Hair follicular keratinocyte (primary cell): Measurements from ENCODE around the gene UBE2S. TPM values are rescaled to one million over a fixed set of nuclear protein-coding genes. Genes with fewer than 3 reads are reported as not detected.

ENCODE experiments used
- total RNA-seq: library from RNA; depleted of rRNA; stranded (reverse); fragments of >200 nt; gene quantifications from 2 replicates; pipeline ENCODE4 v1.2.3, GENCODE V29; 2015

Gene UBE2S
- 107 and 271 TPM in 2 replicates for total RNA-seq

DNA sequence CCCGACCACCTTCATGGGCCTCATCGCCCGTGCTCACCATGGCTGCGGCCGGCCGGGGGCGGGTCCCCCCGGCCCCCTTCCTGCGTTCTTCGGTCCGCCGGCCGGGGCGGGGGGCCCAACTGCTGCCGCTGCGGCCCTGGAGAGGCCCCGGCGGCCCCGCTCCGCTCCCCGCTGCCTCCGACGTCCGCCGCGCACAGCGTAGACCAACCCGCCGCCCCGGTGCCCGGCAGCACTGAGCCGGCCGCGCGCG, at the start of gene UBE2S:
Gene UBE2S, minus strand, starts transcription at position 239 of the 250 bp plus-strand sequence. Its CDS starts 199 bp downstream, at position 40.

DNA sequence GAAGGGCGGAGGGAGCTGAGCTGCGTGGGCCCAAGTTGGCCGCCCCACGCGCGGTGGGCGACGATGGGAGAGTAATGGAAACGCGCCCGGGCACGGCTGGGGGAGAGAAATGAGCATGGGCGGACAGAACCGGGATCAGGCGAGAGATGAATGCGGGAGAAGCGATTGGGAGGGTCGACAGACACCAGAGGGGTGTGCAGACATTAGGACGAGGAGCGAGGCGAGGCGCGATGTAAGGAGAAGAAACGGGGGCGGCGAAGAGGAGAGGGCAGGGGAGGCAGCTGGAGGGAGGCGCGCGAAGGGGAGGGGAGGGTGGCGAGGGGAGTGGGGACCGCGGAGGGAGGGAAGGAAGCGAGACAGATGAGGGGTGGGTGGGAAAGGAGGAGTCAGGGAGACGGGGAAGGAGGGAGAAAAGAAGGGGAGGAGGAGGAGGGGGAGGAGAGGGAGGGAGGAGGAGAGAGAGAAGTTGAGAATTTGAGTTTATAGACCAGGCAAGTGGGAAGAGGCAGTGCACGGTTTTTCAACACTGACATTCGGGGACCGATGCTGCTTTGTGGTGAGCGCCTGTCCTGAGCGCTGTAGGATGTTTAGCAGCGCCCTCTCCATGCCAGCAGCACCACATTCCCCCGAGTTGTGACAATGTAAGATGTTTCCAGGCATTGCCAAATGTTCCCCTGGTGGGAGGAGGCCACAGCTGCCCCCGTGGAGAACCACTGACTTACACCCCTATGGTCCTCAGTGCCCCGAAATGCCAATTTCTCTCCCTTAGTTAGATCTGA, 35.6 kb upstream of the UBE2S start, which contains the start of gene SHISA7:
Gene SHISA7, minus strand, starts transcription at position 256 of the 779 bp plus-strand sequence. CDS start 437 bp downstream, outside the sequence.

DNA sequence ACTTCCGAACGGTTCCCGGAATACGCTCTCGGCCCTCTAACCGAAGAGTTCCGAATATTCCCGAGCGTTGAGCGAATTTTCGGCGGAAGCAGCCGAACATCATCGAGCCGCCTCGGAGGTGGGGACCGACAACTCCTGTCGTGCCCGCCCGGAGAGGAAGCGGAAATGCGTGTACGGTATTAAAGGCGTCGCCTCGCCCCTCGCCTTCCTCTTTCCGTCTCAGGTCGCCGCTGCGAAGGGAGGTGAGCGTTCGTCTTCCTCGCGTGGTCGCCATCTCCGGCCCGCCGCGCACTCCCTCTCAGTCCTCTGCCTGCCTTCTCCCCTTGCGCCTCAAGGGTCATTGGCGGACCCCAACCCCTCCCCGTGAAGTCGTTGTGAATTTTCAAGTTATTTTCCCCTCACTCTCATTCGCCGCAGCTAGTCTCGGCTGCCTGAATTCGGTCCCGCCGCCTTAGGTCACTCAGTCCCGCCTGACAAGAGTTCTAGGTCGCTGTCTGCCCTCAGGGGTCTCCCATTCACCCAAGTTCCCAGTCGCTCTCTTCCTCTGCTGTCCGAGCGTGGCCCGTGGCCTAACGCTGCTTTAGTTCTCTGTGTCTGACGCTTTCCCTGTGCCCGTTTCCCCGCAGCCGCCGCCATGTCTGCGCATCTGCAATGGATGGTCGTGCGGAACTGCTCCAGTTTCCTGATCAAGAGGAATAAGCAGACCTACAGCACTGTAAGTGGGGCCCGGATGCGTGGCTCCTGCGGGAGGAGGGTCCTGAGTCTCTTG, 21.7 kb downstream of the UBE2S start, which contains the start of gene RPL28:
Gene RPL28, plus strand, starts transcription at position 209 of the 769 bp plus-strand sequence. Its CDS starts 426 bp downstream, at position 635.

DNA sequence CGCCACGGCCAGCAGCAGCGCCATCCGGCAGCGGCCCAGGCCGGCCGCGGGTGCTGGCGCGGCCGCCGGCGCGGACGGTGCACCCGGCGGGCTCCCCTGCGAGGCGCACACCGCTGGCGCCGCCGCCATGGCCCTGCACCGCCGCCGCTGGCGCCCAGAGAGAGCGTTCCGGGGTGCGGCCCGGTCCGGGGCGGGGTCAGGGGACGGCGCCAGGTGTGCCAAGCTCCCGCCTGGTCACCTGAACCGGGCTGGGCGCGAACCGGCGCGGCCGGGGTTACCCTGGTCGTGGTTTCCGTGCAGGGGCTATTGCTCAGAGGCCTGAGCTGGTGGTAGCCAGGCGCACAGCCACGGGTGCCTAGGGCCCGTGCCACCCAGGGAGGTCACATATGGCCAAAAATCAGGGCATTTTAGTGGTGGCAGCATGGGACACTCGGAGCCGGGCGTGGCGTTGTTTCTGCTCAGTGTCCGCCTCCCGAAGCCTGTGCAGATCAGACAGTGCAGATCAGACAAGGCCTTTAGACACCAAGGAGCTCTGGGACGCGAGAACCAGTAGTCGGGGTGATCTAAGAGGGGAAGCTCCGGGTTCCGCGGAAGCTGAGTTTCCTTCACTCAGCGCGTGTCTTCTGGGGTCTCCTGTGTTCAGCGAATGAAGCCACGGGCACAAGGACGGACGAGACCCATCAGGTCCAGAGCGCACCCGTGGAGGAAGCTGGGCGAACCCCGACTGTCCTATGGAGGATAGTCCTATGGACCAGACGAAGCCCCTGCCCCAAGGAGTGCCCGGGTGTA, 23.3 kb downstream of the UBE2S start, which contains the start of gene TMEM238:
Gene TMEM238, minus strand, starts transcription at position 162 of the 789 bp plus-strand sequence. Its CDS starts 33 bp downstream, at position 129.

DNA sequence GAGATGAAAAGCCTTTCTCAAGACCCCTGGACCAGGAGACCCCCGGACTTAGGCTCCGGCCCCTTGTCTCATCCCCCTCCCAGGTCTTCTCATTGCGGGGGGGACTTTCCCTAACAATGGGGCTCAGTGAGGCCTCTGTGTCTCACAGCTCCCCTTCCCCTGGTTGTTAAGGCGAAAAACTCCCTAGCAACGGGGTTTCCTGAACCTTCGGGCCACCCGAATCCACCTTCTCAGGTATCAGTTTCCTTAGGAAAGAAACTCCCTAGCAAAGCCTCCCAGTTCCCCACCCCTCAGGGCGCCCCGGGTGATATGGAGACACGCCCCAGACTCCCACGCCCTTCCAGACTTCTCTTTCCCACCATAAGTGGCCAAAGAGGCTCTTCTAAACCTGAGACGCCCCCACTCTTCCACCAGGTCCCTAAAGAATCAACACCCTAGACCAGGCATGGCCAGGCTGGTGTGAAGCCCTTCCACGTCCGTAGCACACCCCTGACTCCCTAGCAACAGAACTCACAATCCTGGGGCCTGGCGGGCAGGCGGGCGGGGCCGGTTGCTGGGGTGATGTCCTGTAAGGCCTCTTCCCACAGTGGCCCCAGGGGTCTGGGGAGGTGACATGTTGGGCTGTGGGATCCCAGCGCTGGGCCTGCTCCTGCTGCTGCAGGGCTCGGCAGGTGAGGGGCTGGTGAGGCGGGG, 31.2 kb downstream of the UBE2S start, which contains the start of gene TMEM190:
Gene TMEM190, plus strand, starts transcription at position 586 of the 693 bp plus-strand sequence. Its CDS starts 28 bp downstream, at position 614.

DNA sequence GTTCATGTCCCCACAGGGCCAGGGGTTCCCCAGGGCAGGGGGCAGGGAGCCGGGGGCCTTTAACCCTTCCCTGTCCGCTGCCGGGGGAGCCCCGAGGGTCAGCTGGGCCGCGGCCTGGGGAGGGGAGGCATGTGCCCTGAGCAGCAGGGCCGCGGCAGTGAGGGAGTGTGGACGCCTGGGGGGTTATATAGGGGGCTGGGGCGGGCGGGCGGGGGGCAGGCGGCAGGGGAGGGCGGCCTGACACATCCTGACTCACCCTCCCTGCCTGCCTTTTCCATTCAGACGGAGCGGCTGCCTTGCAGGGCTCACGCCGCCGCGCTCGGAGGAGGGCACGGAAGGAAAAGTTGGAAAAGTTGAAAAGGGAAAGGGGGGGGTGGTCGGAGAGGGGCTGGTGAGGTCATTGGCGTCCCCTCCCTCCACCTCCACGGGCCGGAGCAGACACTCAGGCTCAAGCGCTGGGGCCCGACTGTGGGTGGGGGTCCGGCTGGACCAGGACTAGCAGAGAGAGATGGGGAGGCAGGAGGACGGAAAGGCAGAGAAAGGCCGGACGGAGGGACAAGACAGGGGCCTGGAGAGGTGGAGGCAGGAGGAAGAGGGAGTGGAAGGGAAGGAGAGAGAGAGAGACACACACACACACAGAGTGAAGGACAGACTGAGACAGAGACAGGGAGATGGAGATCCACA, 37.1 kb downstream of the UBE2S start, which contains the start of gene IL11:
Gene IL11, minus strand, starts transcription at position 159 of the 684 bp plus-strand sequence. Its CDS starts 153 bp downstream, at position 6.

DNA sequence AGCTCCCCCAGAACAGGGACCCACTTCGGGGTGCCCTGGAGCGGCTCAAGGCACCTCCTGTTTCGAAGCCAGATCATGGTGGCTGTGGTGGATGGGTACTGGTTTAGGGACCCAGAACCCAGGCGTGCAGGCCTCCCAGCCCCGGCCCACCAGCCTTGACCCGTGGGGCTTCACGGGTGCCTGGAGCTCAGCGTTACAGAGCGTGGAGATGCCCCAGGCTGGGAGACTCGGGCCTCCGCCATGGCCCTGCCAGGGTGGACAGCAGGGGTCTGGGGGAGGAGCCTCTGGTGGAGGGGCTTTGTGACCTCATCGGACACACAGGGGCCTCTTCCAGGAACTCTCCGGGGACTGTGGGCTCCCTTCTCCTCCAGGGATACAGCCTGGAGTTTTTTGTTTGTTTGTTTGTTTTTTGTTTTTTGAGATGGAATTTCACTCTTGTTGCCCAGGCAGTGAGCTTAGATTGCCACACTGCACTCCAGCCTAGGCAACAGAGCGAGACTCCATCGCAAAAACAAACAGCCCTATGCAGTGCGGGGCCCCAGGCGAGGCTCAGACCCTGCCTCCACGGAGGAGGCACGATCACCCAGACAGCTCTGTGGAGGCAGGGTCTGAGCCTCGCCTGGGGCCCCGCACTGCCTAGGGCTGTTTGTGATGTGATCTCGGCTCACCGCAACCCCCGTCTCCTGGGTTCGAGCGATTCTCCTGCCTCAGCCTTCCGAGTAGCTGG, 44.4 kb downstream of the UBE2S start, which contains the start of gene GARIN5B:
Gene GARIN5B, minus strand, starts transcription at position 271 of the 727 bp plus-strand sequence. Its CDS starts 194 bp downstream, at position 77.

DNA sequence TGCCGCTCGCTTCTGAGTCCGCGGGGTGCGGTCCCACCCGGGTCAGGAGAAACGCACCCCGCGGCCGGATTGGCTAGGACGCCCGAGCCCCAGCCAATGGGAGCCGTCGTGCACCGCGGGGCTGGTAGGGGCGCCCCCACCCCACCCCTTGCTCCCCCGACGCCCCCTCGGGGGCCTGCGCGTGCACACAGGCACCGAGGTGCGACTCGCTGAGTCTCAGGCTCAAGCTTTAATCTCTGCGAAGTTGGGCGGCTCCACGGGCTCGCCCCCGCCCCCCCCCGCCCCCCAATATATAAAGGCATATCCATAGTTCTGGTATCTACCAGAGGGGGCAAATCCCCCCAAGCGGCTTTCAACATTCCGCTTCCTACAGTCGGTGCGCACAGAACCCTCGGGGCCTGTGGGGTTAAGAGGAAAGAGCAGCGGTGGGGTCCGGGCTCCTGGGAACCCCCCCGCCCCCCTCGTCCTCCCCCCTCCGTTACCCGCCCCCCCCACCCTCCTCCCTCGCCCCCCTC, 52.8 kb downstream of the UBE2S start, which contains the start of gene COX6B2:
Gene COX6B2, minus strand, starts transcription at position 22 of the 515 bp plus-strand sequence. CDS start 198 bp downstream, outside the sequence.

Other genes with a start within 250 kb of the UBE2S start
- gene DNAAF3, start 241.2 kb downstream of the UBE2S start, total RNA-seq = 0.23 and 1.3 TPM in 2 replicates
- gene SYT5, start 227.5 kb downstream of the UBE2S start, total RNA-seq = 0.04 and 2.2 TPM in 2 replicates
- 0.08 and 0.57 TPM in 2 replicates for gene PTPRH, start 198.3 kb downstream of the UBE2S start, total RNA-seq
- gene TMEM86B, start 179.0 kb downstream of the UBE2S start, total RNA-seq = 0.95 and 1.6 TPM in 2 replicates
- gene PPP6R1, start 148.8 kb downstream of the UBE2S start, total RNA-seq = 33.8 and 38.8 TPM in 2 replicates
- gene HSPBP1, start 127.7 kb downstream of the UBE2S start, total RNA-seq = 41.6 and 79.3 TPM in 2 replicates
- 1.7 and 2.3 TPM in 2 replicates for gene BRSK1, start 123.8 kb downstream of the UBE2S start, total RNA-seq
- not detected in 2 replicates for gene TMEM150B, start 82.4 kb downstream of the UBE2S start, total RNA-seq
- 6.9 and 11.9 TPM in 2 replicates for gene KMT5C, start 67.9 kb downstream of the UBE2S start, total RNA-seq
- gene COX6B2, start 53.1 kb downstream of the UBE2S start, total RNA-seq = 0.42 and 0.55 TPM in 2 replicates
- gene GARIN5B, start 44.5 kb downstream of the UBE2S start, total RNA-seq = not detected in 2 replicates
- 2.9 and 7.0 TPM in 2 replicates for gene IL11, start 37.3 kb downstream of the UBE2S start, total RNA-seq
- gene TMEM190, start 31.0 kb downstream of the UBE2S start, total RNA-seq = not detected in 2 replicates
- 11.9 and 16.4 TPM in 2 replicates for gene TMEM238, start 23.5 kb downstream of the UBE2S start, total RNA-seq
- 297 and 300 TPM in 2 replicates for gene RPL28, start 21.9 kb downstream of the UBE2S start, total RNA-seq
- not detected in 2 replicates for gene SHISA7, start 35.5 kb upstream of the UBE2S start, total RNA-seq
- 132 and 147 TPM in 2 replicates for gene ISOC2, start 53.9 kb upstream of the UBE2S start, total RNA-seq
- gene C19orf85, start 57.0 kb upstream of the UBE2S start, total RNA-seq = not detected in 2 replicates
- 8.6 and 15.3 TPM in 2 replicates for gene ZNF628, start 68.8 kb upstream of the UBE2S start, total RNA-seq
- gene NAT14, start 77.4 kb upstream of the UBE2S start, total RNA-seq = 12.7 and 16.3 TPM in 2 replicates
- 0.31 TPM in 1 of 2 replicates, not detected in the other for gene SSC5D, start 80.6 kb upstream of the UBE2S start, total RNA-seq
- gene SBK2, start 129.3 kb upstream of the UBE2S start, total RNA-seq = not detected in 2 replicates
- not detected in 2 replicates for gene SBK3, start 137.8 kb upstream of the UBE2S start, total RNA-seq
- gene ZNF579, start 173.1 kb upstream of the UBE2S start, total RNA-seq = 4.7 and 6.6 TPM in 2 replicates
- 6.9 and 7.9 TPM in 2 replicates for gene FIZ1, start 191.7 kb upstream of the UBE2S start, total RNA-seq
- gene ZNF524, start 192.5 kb upstream of the UBE2S start, total RNA-seq = 20.2 and 24.9 TPM in 2 replicates
- 2.7 and 3.7 TPM in 2 replicates for gene ZNF865, start 197.9 kb upstream of the UBE2S start, total RNA-seq
- gene ZNF784, start 216.8 kb upstream of the UBE2S start, total RNA-seq = 2.3 and 3.2 TPM in 2 replicates
- gene ZNF580, start 233.2 kb upstream of the UBE2S start, total RNA-seq = 8.0 and 8.3 TPM in 2 replicates
- gene ZNF581, start 235.9 kb upstream of the UBE2S start, total RNA-seq = 20.5 and 40.1 TPM in 2 replicates
- gene CCDC106, start 240.4 kb upstream of the UBE2S start, total RNA-seq = 7.1 and 7.3 TPM in 2 replicates
- 96.4 and 163 TPM in 2 replicates for gene U2AF2, start 247.2 kb upstream of the UBE2S start, total RNA-seq